RPMI7951 (cell line): ENCODE results near the gene BANP. TPM values are rescaled to one million over a fixed set of nuclear protein-coding genes. Genes with fewer than 3 reads are reported as not detected.
"Not testable (repeated sequence)": the region's sequence is repeated elsewhere in the genome, so short reads cannot be mapped to it uniquely, and the experiment has no call there.

Experiments used
- DNase-seq: peaks from one replicate; pipeline ENCODE4 v3.0.0-alpha.2; 2012; ENCODE audit warnings: low read depth
- total RNA-seq: library from RNA; depleted of rRNA; stranded (reverse); fragments of >200 nt; shearing (Covaris generic); gene quantifications from 2 replicates; pipeline ENCODE4 v1.2.3, GENCODE V29; 2014

Gene BANP
- total RNA-seq, 1 experiment from 2014 or later = 15.3 TPM

DNA sequence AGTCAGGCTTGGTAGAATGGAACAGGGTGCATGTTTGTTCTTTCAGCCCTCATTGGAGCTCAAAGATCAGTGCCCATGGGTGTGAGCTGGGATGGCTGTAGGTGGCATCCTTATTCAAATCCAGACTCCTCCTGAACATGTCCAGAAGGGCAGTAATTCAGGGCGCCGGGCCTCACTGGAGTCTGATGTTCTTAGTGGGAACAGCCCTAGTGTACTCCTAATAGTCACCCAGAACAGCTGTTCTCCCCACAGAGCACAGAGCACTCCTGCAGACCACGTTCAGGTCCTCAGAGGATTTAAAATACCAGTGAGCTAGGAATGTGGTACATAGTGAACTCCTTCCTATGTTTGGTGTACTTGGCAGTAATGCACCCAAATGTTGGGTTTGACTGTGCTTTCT lies 96.2 kb downstream of the BANP start:
- DNase-seq = no peak

DNA sequence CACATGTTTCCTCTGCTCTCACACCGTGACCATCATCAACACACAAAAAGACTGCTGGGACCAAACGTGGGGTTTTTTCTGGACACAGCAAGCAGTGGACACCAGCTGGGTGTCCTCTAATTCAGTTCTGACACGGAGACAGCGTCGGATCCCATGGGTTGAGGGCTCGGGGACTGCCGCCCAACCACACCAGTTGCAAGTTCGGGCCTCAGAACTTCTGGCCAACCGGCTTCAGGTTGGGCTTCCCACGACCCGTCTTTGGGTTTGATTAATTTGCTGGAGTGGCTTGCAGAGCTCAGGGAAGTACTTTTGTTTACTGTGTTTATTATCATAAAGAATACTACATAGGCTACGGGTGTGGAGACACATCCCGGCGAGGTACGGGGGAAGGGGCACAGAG lies 97.8 kb downstream of the BANP start:
- DNase-seq = no peak

DNA sequence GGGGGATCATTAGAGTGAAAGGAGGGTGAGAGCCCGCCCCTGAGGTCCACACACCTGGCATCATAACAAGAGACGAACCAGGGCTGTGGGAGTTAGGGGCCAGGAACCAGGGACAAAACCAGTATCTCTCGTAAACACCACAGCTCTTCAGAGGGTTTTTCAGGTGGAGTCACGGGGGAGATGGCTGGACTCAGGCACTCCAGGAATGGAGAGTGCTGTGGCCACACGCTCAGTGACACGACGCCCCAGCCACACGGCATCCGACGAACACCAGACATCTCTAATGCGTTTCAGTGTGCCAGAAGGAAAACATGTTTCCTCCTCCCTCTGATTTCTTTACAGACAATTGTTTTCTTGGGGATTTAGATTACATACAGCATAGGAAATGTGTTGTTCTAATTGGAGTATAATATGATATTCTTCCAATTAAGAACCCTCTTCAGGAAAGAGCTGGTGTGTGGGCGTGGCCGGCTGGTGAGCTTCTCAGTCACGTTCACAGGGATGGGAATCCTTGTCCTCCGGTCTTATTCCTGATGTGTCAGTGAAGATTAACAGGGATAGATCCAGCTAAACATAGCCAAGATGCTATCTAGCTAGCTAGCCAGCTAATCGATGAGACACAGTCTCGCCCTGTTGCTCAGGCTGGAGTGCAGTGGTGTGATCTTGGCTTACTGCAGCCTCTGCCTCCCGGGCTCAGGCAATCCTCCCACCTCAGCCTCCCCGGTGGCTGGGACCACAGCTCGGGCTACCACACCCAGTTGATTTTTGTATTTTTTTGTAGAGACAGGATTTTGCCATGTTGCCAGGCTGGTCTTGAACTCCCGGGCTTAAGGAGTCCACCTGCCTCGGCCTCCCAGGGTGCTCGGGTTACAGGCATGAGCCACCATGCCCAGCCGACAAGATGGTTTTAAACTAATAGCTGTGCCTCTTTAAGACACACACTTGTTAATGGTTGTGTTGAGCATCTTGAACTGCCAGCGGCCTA lies 98.6 kb downstream of the BANP start:
- no peak for DNase-seq

DNA sequence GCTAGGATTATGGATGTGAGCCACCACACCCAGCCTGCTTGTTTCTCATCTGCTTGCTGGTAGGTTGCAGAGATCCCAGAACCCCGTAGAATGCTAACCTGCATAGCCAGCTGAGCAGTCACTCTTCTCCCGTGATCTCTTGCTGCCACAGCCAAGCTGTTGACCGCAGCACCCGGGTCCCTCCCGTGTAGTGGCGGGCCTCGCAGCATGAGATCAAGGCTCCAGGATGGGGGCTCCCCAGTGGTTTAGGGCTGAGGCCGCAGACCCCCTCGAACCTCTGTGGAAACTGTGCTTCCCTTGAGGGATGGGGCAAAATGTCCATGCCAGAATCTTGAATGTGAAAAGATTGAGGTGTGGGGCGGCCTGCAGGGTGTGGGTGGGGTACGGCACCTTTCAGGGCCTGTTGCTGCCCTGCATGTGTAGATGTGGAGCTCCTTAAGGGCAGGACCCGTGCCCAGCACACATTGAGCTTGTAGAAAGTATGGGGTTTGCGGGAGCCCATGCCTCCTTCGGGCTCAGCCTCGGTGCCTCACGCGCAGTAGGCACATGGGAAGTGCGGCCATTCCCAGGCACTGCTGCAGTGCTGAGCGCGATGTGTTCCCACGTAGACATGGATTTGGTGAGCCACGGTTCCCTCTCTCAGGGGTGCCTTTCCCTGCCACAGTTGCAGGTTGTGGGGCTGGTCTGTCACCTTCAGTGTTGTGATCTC lies 99.9 kb downstream of the BANP start:
- no peak for DNase-seq

DNA sequence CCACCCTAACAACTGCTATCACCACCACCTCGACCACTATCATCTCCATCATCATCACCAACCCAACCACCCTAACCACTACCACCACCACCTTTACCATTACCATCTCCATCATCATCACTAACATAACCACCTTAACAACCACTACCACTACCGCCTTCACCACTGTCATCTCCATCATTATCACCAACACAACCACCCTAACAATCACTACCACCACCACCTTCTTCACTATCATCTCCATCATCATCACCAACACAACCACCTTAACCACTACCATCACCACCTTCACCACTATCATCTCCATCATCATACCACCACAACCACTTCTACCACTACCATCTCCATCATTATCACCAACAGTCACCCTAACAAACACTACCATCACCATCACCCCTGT lies 101.4 kb downstream of the BANP start:
- no peak for DNase-seq

DNA sequence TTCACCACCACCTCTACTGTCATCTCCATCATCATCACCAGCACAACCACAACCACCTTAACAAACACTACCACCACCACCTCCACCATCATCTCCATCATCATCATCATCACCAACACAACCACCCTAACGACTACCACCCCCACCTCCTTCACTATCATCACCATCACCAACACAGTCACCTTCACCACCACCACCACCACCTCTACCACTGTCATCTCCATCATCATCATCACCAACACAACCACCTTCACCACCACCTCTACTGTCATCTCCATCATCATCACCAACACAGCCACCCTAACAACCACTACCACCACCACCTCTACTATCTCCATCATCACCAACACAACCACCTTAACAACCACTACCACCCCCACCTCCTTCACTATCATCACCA lies 102.2 kb downstream of the BANP start:
- DNase-seq = not testable (repeated sequence)

DNA sequence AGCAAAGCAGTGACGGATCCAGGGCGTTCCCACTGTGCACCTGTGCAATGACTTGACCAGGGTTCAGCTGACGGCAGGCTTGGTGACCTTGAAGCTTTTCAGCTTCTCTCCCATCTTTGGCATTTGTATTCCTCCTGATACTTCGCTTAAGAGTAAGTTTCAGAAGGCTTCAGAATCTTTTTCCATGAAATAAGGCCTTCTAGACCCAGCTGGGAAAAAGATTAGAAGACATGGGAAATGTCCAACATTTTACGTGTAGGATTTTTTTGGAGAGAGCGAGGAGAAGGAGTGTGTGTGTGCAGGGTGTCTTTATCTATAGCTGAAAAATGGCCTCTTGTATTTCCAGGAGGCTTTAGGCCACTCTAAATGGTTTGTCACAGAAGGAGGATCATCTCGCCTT lies 104.1 kb downstream of the BANP start:
- DNase-seq = no peak

DNA sequence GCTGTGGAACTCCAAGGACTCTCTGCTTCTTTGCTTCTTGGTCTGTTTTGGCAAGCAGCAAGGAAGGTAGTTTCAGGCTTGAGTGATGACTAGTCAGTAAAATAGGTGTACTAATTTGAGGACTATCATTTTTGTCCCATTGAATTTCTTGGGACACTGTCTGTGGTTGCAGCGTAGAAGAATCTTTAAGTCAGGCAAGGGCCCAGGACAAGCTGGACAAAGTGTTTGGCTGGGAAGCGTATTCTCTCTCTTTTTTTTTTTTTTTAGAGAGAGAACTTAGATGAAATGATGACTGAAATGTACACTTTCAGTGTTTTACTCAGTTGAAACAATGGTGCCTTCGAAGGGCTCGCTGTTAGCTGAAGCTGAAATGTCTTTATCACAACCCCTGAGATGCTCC lies 105.0 kb downstream of the BANP start:
- DNase-seq = no peak

DNA sequence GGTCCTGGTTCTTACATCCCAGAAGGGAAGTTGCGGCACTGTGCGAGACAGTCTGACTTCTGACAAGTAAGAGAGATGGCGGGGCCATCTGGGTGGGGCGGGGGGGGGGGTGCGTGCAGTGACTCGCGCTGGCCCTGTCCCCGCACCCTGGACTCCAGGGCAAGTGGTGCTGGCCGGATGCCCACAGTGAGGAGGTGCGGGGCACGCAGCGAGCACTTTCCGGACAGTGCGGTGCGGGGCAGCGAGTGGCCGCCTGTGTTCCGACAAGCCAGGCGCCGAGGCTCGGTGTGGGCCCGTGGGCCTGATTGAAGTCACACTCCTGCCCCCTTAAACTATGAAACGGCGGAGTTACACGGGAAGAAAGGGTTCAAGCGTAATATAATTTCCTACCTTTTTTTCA lies 106.4 kb downstream of the BANP start:
- DNase-seq = no peak

DNA sequence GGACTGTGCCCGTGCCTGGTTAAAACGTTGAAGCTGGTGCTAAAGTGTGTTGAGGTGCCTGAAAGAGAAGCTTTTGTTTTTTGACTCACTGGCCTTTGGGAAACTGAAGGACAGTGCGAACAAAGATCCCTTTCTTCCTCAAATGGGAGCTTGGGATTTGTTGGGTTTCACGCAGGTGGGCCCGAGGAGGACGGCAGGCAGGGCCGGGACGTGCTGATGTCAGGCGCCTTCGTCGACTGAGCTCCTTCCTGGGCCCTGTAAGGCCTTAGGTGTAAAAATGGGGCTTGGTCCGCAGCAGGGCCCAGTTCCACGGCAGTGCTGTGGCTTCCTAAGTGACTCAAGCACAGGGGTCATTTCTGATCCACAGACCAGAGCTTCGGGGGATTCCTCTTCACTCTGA lies 106.9 kb downstream of the BANP start:
- no peak for DNase-seq

DNA sequence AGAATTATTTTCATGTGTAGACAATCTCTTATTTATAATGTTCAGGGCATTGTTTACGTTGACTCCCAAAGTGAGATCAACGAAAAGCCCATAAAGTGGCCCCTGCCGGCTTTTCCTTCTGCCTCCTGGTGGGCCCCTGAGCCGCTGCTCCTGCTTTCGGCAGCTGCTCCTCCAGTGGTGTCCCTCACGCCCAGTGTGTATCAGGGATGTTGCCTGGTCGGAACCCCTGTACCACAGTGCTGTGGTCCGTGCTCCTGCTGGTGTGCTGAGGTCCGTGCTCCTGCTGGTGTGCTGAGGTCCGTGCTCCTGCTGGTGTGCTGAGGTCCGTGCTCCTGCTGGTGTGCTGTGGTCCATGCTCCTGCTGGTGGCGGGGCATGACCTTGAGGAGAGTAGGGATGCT lies 107.6 kb downstream of the BANP start:
- DNase-seq = no peak

DNA sequence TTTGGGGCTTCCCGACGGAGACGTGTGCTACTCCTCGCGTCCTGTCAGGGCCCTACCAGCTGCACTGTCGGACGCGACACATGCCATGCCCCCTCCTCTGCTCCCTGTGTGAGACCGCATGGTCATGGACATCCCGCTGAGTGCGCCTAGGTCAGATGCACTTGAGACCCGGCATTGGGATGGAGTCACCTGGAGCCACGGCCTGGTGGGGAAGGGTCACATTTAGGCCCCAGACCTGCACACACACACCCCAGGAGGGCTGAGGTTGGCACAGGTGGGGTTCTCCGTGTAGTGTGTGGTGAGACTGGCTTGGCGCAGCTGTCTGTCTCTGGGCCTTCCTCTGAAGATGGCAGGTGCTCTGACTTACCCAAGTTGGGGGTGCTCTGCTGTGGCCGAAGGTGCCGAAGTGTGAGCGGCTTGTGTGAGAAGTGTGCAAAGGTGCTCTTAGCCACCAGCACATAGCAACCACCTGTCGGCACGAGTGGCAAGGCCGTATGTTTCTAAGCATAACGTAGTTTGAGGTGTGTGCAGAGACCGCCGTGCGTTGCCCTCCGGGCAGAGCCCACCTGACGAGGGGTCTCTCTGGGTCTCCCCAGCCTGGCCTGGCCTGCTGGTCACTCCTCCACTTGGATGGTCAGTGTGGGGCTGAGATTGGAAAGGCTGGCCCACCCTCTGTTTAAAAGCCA lies 108.6 kb downstream of the BANP start:
- no peak for DNase-seq

DNA sequence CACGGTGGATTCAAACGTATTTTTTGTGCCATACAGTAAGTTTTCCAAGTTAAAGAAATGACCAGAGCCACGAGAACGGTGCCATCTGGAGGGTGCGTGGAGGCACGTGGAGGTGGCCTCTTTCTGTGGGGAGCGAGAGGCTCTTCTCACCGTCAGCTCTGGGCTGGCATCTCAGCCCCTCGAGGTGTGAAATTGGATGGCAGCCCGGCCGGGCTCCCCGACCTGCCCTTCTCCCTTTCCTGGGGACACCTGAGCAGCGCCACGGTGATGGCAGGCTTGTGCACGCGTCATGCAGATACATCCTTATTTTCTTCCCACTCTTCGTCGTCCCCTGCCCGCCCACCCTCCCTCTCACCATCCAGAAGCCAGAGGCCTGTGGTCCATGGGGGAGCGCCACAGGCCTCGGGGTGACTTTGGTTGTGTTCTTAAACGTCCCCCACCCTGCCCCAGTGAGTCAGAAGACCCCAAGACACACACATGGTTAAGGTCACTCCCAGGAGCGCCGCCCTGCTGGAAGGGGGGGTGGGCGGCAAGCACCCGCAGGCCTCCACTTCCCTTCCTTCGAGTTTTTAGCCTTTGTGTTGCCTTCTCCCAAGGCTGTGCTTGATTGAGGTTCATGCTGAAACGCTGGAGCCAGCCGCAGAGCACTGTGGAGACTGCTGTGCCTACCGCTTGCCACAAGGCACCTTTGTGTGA lies 109.4 kb downstream of the BANP start:
- no peak for DNase-seq

DNA sequence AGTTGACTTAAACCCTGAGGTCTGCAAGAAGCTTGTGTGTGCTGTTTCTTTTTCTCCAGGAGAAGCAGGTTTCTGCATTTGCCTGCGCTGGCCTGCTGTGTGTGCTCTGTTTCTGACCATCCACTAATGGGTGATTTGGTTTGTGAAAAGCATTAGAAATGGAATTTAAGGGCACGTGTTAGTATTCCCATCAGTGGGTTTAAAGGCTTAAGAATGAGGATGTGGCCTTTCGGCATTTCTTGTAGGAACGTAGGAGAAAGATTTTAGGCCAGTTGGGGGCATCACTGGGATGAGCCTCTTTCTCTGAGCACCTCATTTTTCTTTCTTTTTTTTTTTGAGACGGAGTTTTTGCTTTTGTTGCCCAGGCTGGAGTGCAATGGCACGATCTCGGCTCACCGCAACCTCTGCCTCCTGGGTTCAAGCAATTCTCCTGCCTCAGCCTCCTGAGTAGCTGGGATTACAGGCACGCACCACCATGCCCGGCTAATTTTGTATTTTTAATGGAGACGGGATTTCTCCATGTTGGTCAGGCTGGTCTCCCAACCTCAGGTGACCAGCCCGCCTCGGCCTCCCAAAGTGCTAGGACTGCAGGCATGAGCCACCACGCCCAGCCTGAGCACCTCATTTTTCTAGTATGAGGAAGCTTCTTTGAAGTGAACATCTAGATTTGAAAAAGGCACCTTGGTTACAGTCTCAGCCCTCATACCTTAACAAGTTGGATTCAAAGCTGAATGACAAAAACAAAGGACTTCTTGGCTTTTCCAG lies 110.3 kb downstream of the BANP start:
- DNase-seq = no peak

DNA sequence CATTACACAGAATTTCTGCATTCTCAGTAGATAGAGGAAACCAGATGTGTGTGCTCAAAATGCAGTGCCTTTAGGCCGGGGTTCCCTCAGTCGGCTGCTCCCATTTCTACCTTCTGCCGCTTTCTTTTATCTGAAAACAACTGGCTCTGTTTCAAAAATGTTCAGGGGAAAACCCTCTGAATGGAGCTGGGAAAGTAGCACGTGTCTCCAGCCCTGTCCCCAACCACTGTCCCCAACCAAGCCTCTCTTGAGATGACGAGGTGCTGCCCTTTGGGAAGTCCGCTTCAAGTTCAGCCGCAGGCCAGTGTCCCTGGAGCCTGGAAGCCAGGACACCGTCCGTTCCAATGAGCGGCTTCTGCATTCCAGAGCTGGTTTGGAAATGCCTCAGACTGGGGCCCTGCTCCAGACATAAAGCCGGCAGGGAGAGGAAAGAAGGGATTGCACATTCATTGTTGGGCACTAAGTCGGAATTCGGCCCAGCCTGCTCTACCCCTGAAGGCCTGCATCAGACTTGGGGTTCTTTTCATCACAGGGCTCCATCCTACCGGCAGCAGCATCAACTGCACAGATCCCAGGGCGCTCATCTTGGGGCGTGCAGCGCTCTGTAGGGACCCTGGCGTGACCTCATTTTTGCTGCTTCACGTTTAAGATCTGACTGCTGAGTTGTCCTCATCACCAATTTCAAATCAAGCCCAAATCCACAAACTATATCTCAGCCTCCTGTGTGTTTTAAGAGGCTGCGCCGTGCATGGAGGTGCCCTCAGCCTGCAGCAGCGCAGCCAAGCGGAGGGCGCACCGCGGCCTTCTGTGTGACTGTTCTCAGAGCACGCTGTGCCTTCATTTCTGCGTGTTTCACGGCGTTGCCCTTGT lies 111.3 kb downstream of the BANP start:
- DNase-seq = no peak

DNA sequence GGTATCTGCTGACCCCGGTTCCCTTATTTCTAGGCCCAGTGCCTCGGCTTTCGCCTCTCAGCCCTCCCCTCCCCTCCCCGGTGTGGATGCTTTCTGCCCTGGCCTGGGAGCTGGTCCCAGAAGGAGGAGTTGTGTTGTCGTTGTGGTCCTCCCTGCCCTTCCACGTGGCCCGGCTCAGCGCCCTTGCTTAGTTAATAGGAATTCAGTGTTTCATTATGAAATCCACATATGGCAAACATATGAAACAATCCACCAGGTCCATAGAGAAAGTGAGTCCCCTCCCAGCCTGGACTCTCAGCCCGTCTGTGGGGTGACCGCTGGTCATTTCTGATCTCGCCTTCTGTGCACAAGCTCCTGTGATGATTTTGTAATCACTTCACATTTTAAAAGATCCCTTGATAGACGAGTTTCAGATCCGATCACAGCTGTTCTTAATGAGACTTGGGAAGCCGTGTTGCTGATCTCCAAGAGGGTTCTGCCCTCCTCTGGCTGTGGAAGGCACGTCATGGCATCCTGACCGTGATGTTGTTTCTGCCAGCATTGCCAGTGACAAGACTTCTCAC lies 112.1 kb downstream of the BANP start:
- DNase-seq = peak; percentile 8

DNA sequence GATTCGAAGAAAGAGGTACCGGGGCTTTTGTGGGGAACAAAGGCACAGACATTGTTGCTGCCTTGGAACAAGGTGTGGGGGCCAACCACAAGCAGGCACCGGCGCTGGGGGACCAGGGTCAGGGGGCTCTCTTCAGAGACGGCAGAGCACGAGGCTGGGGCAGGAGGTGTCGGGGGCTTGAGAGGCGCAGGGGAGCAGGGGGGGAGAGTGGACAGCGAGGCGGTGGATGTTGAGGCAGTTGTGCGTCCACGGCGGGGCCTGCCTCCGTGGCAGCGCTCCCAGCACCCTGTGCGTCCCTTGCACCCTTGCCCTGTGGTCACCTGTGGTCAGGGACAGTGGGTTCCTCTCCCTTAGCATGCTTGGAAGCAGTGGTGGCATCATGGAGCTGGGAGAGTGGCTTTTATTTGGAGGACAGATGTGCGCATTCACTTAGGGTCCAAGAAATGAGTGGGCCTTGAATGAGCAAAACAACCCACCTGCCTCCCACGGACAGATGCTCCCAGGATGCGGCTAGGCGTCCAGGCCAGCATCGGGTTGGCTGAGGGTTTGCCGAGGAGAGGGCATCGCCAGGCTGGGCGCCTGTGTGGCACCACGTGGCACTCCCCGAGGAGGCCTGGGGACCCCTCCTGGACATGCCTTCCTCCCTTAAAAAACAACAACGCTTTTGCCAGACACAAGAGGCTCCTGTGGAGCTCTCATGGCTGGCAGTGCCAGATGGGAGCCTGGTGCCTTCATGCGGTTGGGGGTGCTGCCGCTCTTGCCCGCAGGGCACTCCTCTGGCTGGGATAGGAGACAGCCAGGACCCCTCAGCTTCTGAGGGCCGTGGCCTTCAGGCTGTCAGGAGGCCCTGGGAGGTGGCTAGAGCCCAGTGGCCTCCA lies 113.0 kb downstream of the BANP start:
- DNase-seq = no peak

DNA sequence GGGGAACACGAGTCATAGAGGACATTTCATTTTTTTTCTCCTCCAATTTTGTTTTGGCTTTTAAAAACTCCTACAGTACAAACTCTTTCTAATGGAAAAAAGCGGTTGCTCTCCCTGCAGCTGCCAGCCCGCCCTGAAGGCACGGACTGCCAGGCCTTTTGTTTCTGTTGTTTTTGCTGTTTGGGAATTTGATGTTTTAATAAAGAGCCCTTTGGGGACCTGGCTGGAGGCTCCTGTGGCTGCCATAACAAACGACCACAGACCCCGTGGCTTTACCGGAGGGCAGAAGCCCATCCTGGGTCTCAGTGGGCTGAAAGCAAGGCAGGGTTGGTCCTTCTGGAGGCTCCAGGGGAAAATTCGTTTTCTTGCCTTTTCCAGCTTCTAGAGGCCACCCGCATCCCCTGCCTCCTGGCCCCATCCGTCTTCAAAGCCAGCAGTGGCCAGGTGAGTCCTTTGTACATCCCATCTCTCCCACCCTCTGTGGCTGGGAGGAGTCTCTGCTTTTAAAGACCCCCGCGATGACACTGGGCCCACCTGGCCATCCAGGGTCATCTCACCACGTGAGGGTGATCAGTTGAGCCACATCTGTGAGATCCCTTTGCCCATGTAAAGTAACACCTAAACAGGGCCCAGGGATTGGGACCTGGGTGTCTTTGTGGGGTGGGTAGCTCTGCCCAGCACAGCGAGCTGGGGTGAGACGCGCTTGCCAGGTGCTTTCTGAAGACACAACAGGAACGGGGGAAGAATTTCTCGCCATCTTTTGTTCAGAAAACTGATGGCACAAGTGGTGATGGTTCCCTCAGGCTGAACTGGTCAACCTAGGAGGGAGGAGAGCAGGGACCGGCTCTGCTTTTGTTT lies 113.9 kb downstream of the BANP start:
- no peak for DNase-seq
